GM12878 (cell line): ENCODE results near the gene PIP5KL1. TPM values are rescaled to one million over a fixed set of nuclear protein-coding genes. Genes with fewer than 3 reads are reported as not detected.

ENCODE experiments used
- ATAC-seq: fragments of 200-7000 bp; cut with Tn5 transposase; 3 replicates; pipeline ENCODE4 v1.9.1; 2020; ENCODE audit warnings: mild to moderate bottlenecking, moderate library complexity
- BruUV-seq: library from RNA; stranded (reverse); fragments of 400-500 nt; replicated peaks from 2 replicates; lab custom pipeline; 2021; lab: Mats Ljungman, UMichigan
- CTCF ChIA-PET: fragments of 300-600 bp; sonication (Branson Sonifier 250); formaldehyde crosslinking; extraction: SDS; loops from one replicate; lab custom pipeline; 2021; ENCODE audit warnings: inconsistent platforms; lab: Yijun Ruan, JAX
- POLR2A ChIA-PET: fragments of 350-600 bp; formaldehyde crosslinking; extraction: SDS; loops from one replicate; lab custom pipeline; 2021; ENCODE audit warnings: inconsistent platforms; lab: Charles Lee
- RAD21 ChIA-PET: fragments of 300-600 bp; sonication (Branson Sonifier 250); formaldehyde crosslinking; loops from one replicate; lab custom pipeline; 2023; ENCODE audit warnings: antibody characterized with exemption; ENCODE audit not compliant: unreplicated experiment; lab: Charles Lee
- SMC1A ChIA-PET: fragments of 300-600 bp; sonication (Branson Sonifier 250); formaldehyde crosslinking; loops from one replicate; lab custom pipeline; 2023; ENCODE audit not compliant: unreplicated experiment, uncharacterized antibody; lab: Charles Lee
- DNase-seq: peaks from one replicate; pipeline ENCODE4 v3.0.0-alpha.2; 2011; ENCODE audit warnings: low read depth, low spot score
- FAIRE-seq: peaks from 3 replicates; lab custom pipeline; 2011; peaks lifted over from hg19 to GRCh38; lab: Jason Lieb, UNC
- H2AFZ ChIP-seq: 2 replicates; pipeline ENCODE4 v1.6.0; 2011; ENCODE audit warnings: low read depth, low read length, control low read depth; ENCODE audit not compliant: control insufficient read depth
- H3K27ac ChIP-seq: 2 replicates; pipeline ENCODE4 v1.5.1; 2011; ENCODE audit warnings: control low read depth; ENCODE audit not compliant: control insufficient read depth, insufficient read depth
- H3K27me3 ChIP-seq, 2 experiments: replicated peaks in 1 of 2; 2 replicates each; pipeline versions ENCODE4 v1.6.0 to v1.6.1; 2011; ENCODE audit warnings: low read length in 1 of 2; ENCODE audit not compliant: control insufficient read depth in 2 of 2, insufficient read depth in 2 of 2
- H3K36me3 ChIP-seq, 2 experiments: 2 replicates each; pipeline ENCODE4 v1.5.1; 2011; ENCODE audit warnings: low read length in 1 of 2; ENCODE audit not compliant: control insufficient read depth in 2 of 2, insufficient read depth in 2 of 2
- H3K4me1 ChIP-seq: 2 replicates; pipeline ENCODE4 v1.6.1; 2011; ENCODE audit warnings: mild to moderate bottlenecking, low read length, moderate library complexity, mixed read lengths; ENCODE audit not compliant: control insufficient read depth, insufficient read depth
- H3K4me2 ChIP-seq: 2 replicates; pipeline ENCODE4 v1.6.0; 2011; ENCODE audit warnings: control low read depth; ENCODE audit not compliant: control insufficient read depth, insufficient read depth
- H3K4me3 ChIP-seq: fragments of 200-600 bp; sonication (generic); 2 replicates; pipeline ENCODE4 v1.5.1; 2016
- H3K79me2 ChIP-seq: 2 replicates; pipeline ENCODE4 v1.6.0; 2011; ENCODE audit warnings: low read length; ENCODE audit not compliant: control insufficient read depth, insufficient read depth
- H3K9ac ChIP-seq: 2 replicates; pipeline ENCODE4 v1.8.0; 2011; ENCODE audit warnings: low read length, control low read depth, mixed read lengths; ENCODE audit not compliant: control insufficient read depth, insufficient read depth
- H3K9me3 ChIP-seq: replicated peaks from 3 replicates; pipeline ENCODE4 v1.5.1; 2011; ENCODE audit warnings: mild to moderate bottlenecking, low read length; ENCODE audit not compliant: control insufficient read depth, insufficient read depth
- H4K20me1 ChIP-seq: 2 replicates; pipeline ENCODE4 v1.6.0; 2011; ENCODE audit not compliant: control insufficient read depth, insufficient read depth
- CBX3 ChIP-seq: fragments of 200-600 bp; sonication (generic); IDR thresholded peaks from 2 replicates; pipeline ENCODE4 v1.6.1; 2016; ENCODE audit warnings: low read depth, borderline replicate concordance
- CHD4 ChIP-seq: fragments of 200-600 bp; sonication (generic); IDR thresholded peaks from 2 replicates; pipeline ENCODE4 v1.6.1; 2016; ENCODE audit warnings: mild to moderate bottlenecking
- CREM ChIP-seq: IDR thresholded peaks from 2 replicates; pipeline ENCODE4 v1.6.1; 2014; ENCODE audit warnings: antibody characterized with exemption, low read depth
- HDAC2 ChIP-seq: fragments of 200-600 bp; sonication (generic); IDR thresholded peaks from 2 replicates; pipeline ENCODE4 v1.6.1; 2017
- JUND ChIP-seq: IDR thresholded peaks from 2 replicates; pipeline ENCODE4 v1.6.1; 2012; ENCODE audit warnings: low read depth, mild to moderate bottlenecking, low read length, improper control_type of control experiment, moderate library complexity
- LARP7 ChIP-seq: fragments of 450-650 bp; IDR thresholded peaks from 2 replicates; pipeline ENCODE4 v1.6.1; 2017; ENCODE audit warnings: mild to moderate bottlenecking
- POLR2A ChIP-seq: IDR thresholded peaks from 2 replicates; pipeline ENCODE4 v1.6.1; 2011; ENCODE audit warnings: low read depth, mild to moderate bottlenecking, low read length
- POLR2AphosphoS5 ChIP-seq: IDR thresholded peaks from 2 replicates; pipeline ENCODE4 v1.6.1; 2011; ENCODE audit warnings: mild to moderate bottlenecking, low read length, inconsistent platforms
- POU2F2 ChIP-seq: IDR thresholded peaks from 3 replicates; pipeline ENCODE4 v1.6.1; 2011; ENCODE audit warnings: low read depth, mild to moderate bottlenecking, low read length, borderline replicate concordance
- RAD51 ChIP-seq: fragments of 450-650 bp; IDR thresholded peaks from 2 replicates; pipeline ENCODE4 v1.6.1; 2016; ENCODE audit warnings: moderate library complexity, mild to moderate bottlenecking, inconsistent platforms
- TAF1 ChIP-seq: IDR thresholded peaks from 2 replicates; pipeline ENCODE4 v1.6.1; 2011; ENCODE audit warnings: mild to moderate bottlenecking, low read depth, low read length, borderline replicate concordance
- ZZZ3 ChIP-seq: IDR thresholded peaks from 2 replicates; pipeline ENCODE4 v1.6.1; 2011; ENCODE audit warnings: low read depth; ENCODE audit not compliant: control insufficient read depth, insufficient read length
- WGBS: methylation state at CpG from one replicate; pipeline ENCODE4 v1.1.6; 2016; ENCODE audit warnings: low lambda C conversion rate; ENCODE audit not compliant: insufficient replicate concordance, insufficient coverage; ENCODE audit errors: missing lambda C conversion rate; 5-methylcytosine and 5-hydroxymethylcytosine counted together
- in situ Hi-C: fragments of 300-500 bp; cut with MboI; formaldehyde crosslinking; loops from 9 replicates; pipeline ENCODE4 v1.14.3; 2018; ENCODE audit warnings: mixed read lengths
- intact Hi-C: fragments of 100-400 bp; cut with micrococcal nuclease; formaldehyde crosslinking; loops from one replicate; pipeline ENCODE4 v1.14.2; 2022; ENCODE audit not compliant: unreplicated experiment
- polyA plus RNA-seq, 11 experiments: library from polyadenylated mRNA; depleted of rRNA in 4 of 11; unstranded in 6 of 11; stranded (reverse) in 5 of 11; fragments of >200 nt; fragmentation: Nextera tagmentation in 4 of 11; fragmentation: Illumina TruSeq in 1 of 11; extraction: Ambion mirVana in 4 of 11; extraction: Trizol in 1 of 11; gene quantifications; 1 replicate in 1 of 11; 2 replicates in 10 of 11; pipeline versions ENCODE4 v1.2.1 to v1.2.3, GENCODE V29; 2011 to 2016; ENCODE audit warnings: inconsistent platforms in 2 of 11, missing spikeins in 2 of 11, low read depth in 1 of 11
- total RNA-seq, 4 experiments: library from RNA; depleted of rRNA in 3 of 4; stranded (reverse); fragments of >200 nt in 3 of 4; fragmentation: Illumina TruSeq in 1 of 4; extraction: Trizol in 1 of 4; gene quantifications; 2 replicates each; pipeline versions ENCODE4 v1.2.1 to v1.2.3, GENCODE V29; 2013 to 2021
- TF ChIP-seq, protein P1 (sequence below): IDR thresholded peaks from 2 replicates; pipeline ENCODE4 v1.6.1; 2011; ENCODE audit warnings: borderline replicate concordance, low read depth, mild to moderate bottlenecking, moderate library complexity, low read length; ENCODE audit not compliant: insufficient read depth, poor library complexity, severe bottlenecking
- TF ChIP-seq, protein P2 (sequence below), 3 experiments: IDR thresholded peaks in 2 of 3; conservative IDR thresholded peaks in 1 of 3; 2 replicates each; pipeline ENCODE4 v1.5.1; 2011; ENCODE audit warnings: low read depth in 3 of 3, low read length in 3 of 3, mild to moderate bottlenecking in 3 of 3, control low read depth in 2 of 3, moderate library complexity in 2 of 3, inconsistent platforms in 1 of 3, mixed read lengths in 1 of 3; ENCODE audit not compliant: control insufficient read depth in 2 of 3, insufficient read depth in 1 of 3; ENCODE audit errors: extremely low read depth in 1 of 3
- TF ChIP-seq, protein P3 (sequence below): IDR thresholded peaks from 2 replicates; pipeline ENCODE4 v1.6.1; 2011; ENCODE audit warnings: borderline replicate concordance, low read depth, mild to moderate bottlenecking, moderate library complexity, mixed read lengths, low read length; ENCODE audit not compliant: insufficient read depth; ENCODE audit errors: extremely low read length
- TF ChIP-seq, protein P4 (sequence below): fragments of 450-650 bp; IDR thresholded peaks from 2 replicates; pipeline ENCODE4 v1.6.1; 2016; ENCODE audit warnings: mild to moderate bottlenecking

Gene PIP5KL1
- total and polyA plus RNA-seq, 10 of the 15 experiments (the other 5 are each of a cell fraction or from before 2014, with no cell fraction given): 0.04 to 0.67 (median 0.43) TPM; not detected in 2

DNA sequence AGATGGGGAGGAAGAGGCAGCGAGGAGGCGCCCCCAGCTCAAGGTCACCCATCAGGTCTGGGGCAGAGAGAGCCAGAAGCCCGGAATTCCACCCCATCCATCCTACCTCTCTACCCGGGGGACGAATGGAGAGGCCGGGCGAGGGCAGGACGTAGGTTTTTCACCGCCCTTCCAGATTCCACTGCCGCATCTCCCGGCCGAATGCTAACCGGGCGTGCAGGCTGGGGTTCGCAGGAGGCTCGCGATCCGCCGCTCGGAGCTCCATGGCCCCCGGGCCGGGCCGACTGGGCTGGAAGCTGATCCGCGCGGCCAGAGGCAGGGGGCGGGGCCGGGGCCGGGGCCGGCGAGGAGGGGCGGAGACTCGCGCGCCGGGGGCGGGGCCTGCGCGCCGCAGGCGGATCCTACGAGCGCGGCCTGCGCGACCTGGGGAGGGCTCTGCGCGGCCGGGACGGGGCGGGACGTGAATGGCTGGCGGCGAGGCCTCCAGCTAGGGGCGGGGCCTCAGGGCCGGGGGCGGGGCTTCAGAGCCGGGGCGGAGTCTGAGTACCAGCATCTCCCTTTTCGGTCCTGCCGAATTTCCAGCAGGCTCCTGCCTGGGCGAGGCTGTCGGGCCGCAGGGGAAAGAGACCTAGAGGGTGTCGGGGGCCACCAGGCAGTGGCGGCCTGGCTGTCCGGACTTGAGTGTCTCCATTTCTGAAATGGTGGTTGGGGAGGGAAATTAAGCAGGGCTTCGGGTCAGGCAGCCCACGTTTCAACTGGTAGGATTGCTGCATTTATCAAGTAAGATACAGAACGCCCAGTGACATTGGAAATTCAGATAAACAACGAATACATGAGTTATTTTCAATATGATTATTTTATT is 13.6 kb downstream of the PIP5KL1 start, which contains the start of gene ST6GALNAC4:
Gene ST6GALNAC4 (minus strand): TSS at position 322 of the 862 bp plus-strand sequence. CDS start 622 bp downstream, outside the sequence.
- in situ Hi-C loops (loop anchor here (5.0 kb wide), 1 partner anchor 325 kb away; no protein-coding TSS in a partner anchor), intact Hi-C loops (loop anchor here (5.0 kb wide), 3 partner anchors 35 to 200 kb away; partner anchors contain the start of genes FPGS, PTRH1 and TTC16)
- no peak for DNase-seq
- BruUV-seq: no TSS peak
- FAIRE-seq: peak; percentile 72
- peak within 1 kb of the TSS; percentile 98 for H3K4me2 ChIP-seq
- under 1% methylated on average over 55 of the region's 71 CpGs for WGBS
- no peaks in the 10 kb centered on the region for H3K9me3 ChIP-seq
- H3K4me1 ChIP-seq: peaks cover 38% of the 10 kb centered on the region
- peak within 1 kb of the TSS; percentile 95 for H3K4me3 ChIP-seq
- SMC1A ChIA-PET: interaction anchor here (0.8 to 5.8 kb wide), 8 partner anchors 12 to 182 kb away, joined by 3 to 37 read pairs (median 6); partner anchors contain the start of genes ST6GALNAC6 and TOR2A
- peak; percentile 85 for ATAC-seq
- no peaks in the 10 kb centered on the region for H4K20me1 ChIP-seq
- CTCF ChIA-PET: interaction anchor here (0.9 to 9.9 kb wide), 12 partner anchors 11 to 182 kb away, joined by 3 to 91 read pairs (median 8); partner anchors contain the start of genes CDK9 and TOR2A
- H3K79me2 ChIP-seq: peaks cover 30% of the 10 kb centered on the region
- H3K36me3 ChIP-seq: peaks cover 5 to 6% of the 10 kb centered on the region in 2 experiments; a peak in 2 of 4 replicates
- RAD21 ChIA-PET: interaction anchor here (0.6 to 8.2 kb wide), 28 partner anchors 13 to 976 kb away, joined by 3 to 92 read pairs (median 4); partner anchors contain the start of genes CDK9, FPGS, PIP5KL1 and SH2D3C
- no peaks in the 10 kb centered on the region for H3K27me3 ChIP-seq
- peak within 1 kb of the TSS; percentile 97 for H3K9ac ChIP-seq
- POLR2A ChIA-PET: interaction anchor here (0.5 to 6.9 kb wide), 18 partner anchors 13 to 372 kb away, joined by 3 to 166 read pairs (median 4); partner anchors contain the start of genes CDK9, FPGS, PIP5KL1 and SH2D3C
- H3K27ac ChIP-seq: peak within 1 kb of the TSS; percentile 98
- H2AFZ ChIP-seq: peak within 1 kb of the TSS; percentile 74
- no peak for TF ChIP-seq CHD4
- TF ChIP-seq POU2F2: 0 out of 3 replicates have a peak, but pooled peaks have one; percentile 47
- peak; percentile 86 for TF ChIP-seq POLR2A
- peak; percentile 63; the same call in 1 of the 2 replicates for TF ChIP-seq LARP7
- peak; percentile 69; the same call in 1 of the 2 replicates for TF ChIP-seq TAF1
- TF ChIP-seq, protein P1, sequence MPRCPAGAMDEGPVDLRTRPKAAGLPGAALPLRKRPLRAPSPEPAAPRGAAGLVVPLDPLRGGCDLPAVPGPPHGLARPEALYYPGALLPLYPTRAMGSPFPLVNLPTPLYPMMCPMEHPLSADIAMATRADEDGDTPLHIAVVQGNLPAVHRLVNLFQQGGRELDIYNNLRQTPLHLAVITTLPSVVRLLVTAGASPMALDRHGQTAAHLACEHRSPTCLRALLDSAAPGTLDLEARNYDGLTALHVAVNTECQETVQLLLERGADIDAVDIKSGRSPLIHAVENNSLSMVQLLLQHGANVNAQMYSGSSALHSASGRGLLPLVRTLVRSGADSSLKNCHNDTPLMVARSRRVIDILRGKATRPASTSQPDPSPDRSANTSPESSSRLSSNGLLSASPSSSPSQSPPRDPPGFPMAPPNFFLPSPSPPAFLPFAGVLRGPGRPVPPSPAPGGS: no peak
- TF ChIP-seq CREM: no peak
- TF ChIP-seq, protein P2, sequence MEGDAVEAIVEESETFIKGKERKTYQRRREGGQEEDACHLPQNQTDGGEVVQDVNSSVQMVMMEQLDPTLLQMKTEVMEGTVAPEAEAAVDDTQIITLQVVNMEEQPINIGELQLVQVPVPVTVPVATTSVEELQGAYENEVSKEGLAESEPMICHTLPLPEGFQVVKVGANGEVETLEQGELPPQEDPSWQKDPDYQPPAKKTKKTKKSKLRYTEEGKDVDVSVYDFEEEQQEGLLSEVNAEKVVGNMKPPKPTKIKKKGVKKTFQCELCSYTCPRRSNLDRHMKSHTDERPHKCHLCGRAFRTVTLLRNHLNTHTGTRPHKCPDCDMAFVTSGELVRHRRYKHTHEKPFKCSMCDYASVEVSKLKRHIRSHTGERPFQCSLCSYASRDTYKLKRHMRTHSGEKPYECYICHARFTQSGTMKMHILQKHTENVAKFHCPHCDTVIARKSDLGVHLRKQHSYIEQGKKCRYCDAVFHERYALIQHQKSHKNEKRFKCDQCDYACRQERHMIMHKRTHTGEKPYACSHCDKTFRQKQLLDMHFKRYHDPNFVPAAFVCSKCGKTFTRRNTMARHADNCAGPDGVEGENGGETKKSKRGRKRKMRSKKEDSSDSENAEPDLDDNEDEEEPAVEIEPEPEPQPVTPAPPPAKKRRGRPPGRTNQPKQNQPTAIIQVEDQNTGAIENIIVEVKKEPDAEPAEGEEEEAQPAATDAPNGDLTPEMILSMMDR (IDR thresholded peaks at IDR 0.05 in 2 of 3, conservative IDR thresholded peaks at IDR 0.05 in 1 of 3; ENCODE audit: control insufficient read depth in 2 of 3, extremely low read depth in 1 of 3, insufficient read depth in 1 of 3, low read depth in 3 of 3, low read length in 3 of 3): no peak
- TF ChIP-seq JUND: no peak
- no peak for TF ChIP-seq ZZZ3
- peak; percentile 37; the same call in 1 of the 2 replicates for TF ChIP-seq POLR2AphosphoS5
- TF ChIP-seq HDAC2: no peak
- no peak for TF ChIP-seq CBX3
- TF ChIP-seq, protein P3, sequence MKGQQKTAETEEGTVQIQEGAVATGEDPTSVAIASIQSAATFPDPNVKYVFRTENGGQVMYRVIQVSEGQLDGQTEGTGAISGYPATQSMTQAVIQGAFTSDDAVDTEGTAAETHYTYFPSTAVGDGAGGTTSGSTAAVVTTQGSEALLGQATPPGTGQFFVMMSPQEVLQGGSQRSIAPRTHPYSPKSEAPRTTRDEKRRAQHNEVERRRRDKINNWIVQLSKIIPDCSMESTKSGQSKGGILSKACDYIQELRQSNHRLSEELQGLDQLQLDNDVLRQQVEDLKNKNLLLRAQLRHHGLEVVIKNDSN: no peak
- TF ChIP-seq RAD51: no peak
- TF ChIP-seq, protein P4, sequence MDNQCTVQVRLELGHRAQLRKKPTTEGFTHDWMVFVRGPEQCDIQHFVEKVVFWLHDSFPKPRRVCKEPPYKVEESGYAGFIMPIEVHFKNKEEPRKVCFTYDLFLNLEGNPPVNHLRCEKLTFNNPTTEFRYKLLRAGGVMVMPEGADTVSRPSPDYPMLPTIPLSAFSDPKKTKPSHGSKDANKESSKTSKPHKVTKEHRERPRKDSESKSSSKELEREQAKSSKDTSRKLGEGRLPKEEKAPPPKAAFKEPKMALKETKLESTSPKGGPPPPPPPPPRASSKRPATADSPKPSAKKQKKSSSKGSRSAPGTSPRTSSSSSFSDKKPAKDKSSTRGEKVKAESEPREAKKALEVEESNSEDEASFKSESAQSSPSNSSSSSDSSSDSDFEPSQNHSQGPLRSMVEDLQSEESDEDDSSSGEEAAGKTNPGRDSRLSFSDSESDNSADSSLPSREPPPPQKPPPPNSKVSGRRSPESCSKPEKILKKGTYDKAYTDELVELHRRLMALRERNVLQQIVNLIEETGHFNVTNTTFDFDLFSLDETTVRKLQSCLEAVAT: peak; percentile 23; the same call in 1 of the 2 replicates
